ENCODE results near the gene RASSF7.

DNA sequence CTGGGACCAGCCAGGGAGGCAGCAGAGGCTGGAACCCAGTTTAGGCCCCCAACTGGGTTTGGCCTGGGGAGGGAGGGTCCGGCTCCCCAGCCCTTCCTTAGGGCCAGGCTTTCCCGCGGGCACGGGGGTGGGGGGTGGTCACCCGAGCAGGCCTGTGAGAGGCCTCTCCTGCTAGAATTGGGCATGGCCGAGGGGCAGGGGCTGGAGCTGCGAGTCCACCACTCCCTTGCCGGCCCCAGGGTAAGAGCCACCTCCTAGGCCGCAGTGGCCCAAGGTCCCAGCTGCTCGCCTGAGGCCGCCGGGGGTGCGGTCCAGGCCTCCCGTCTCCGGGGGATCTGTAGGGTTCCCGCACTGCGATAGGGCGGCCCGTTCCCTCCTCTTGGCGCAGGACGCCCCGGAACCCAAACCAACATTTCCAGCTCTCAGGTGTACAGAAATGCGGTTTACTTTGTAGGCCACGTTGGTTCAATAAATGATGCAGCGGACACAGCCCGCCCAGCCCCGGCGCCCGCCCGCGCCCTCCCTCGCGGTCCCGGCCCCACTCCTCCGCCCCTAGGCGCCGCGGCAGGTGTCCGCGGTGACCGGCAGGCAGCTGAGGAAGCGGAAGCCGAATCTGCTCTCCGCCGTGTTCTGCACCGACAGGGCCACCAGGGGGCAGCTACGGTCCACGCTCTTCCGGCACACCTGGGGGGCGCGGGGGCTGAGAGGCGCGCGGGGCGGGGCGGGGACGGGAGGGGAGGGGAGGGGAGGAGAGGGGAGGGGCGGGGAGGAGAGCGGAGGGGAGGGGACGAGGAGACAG, 6.1 kb upstream of the RASSF7 start:
- TF ChIP-seq EZH2 (IDR thresholded peaks at IDR 0.05; ENCODE audit: insufficient read depth, poor library complexity, severe bottlenecking) (no peak), EZH2phosphoT487 (IDR thresholded peaks at IDR 0.05; ENCODE audit: insufficient read depth, low read depth) (no peak)

Measured in GM23248 (cell line).